HG03280 (cell line): ENCODE measurements around the gene CCDC106.
A peak's percentile ranks its signal among the peaks of the same experiment; 100 is the strongest.

Experiments used
- ATAC-seq: cut with Tn5 transposase; IDR thresholded peaks from one replicate; pipeline ENCODE4 v1.9.1; 2021; ENCODE audit warnings: mild to moderate bottlenecking, moderate library complexity; ENCODE audit not compliant: unreplicated experiment

The CCDC106 gene

GRCh38 chr19:55667006-55667381 is 19.0 kb downstream of the CCDC106 start:
- no peak for ATAC-seq

GRCh38 chr19:55667511-55667910 is 19.5 kb downstream of the CCDC106 start:
- ATAC-seq = no peak

GRCh38 chr19:55667958-55668357 is 19.9 kb downstream of the CCDC106 start:
- no peak for ATAC-seq

- no peak for ATAC-seq
Observed at GRCh38 chr19:55668603-55669348, 20.8 kb downstream of the CCDC106 start.

- no peak for ATAC-seq
Observed at GRCh38 chr19:55669418-55670279, 21.6 kb downstream of the CCDC106 start.

GRCh38 chr19:55670280-55671053 is 22.5 kb downstream of the CCDC106 start:
- no peak for ATAC-seq

- no peak for ATAC-seq
Observed at GRCh38 chr19:55671054-55671378, 23.0 kb downstream of the CCDC106 start.

GRCh38 chr19:55672418-55672817 is 24.4 kb downstream of the CCDC106 start:
- ATAC-seq = no peak

GRCh38 chr19:55673465-55673864 is 25.5 kb downstream of the CCDC106 start:
- ATAC-seq = no peak

- no peak for ATAC-seq
Observed at GRCh38 chr19:55673889-55674288, 25.9 kb downstream of the CCDC106 start.

- no peak for ATAC-seq
Observed at GRCh38 chr19:55674459-55674840, 26.4 kb downstream of the CCDC106 start.

- ATAC-seq = peak; percentile 75
Observed at GRCh38 chr19:55674841-55675660, 27.0 kb downstream of the CCDC106 start, which contains the start of gene EPN1. Gene EPN1, plus strand, starts transcription at chr19:55675226. Its CDS starts 3,402 bp downstream, at chr19:55678628.

GRCh38 chr19:55675661-55676354 is 27.8 kb downstream of the CCDC106 start:
- ATAC-seq = no peak

GRCh38 chr19:55676383-55676782 is 28.4 kb downstream of the CCDC106 start:
- ATAC-seq = no peak

GRCh38 chr19:55676889-55677505 is 29.0 kb downstream of the CCDC106 start:
- no peak for ATAC-seq

- ATAC-seq = no peak
Observed at GRCh38 chr19:55677572-55678028, 29.6 kb downstream of the CCDC106 start.

GRCh38 chr19:55678121-55678671 is 30.2 kb downstream of the CCDC106 start:
- ATAC-seq = peak; percentile 62

- ATAC-seq = no peak
Observed at GRCh38 chr19:55679343-55680257, 31.6 kb downstream of the CCDC106 start.
